OCI-LY3 (cell line): ENCODE measurements around the gene MTURN.

Experiments
- EZH2phosphoT487 ChIP-seq: fragments of 200-600 bp; shearing (Covaris generic); IDR thresholded peaks from 2 replicates; pipeline ENCODE4 v1.6.1; 2018; ENCODE audit warnings: antibody characterized with exemption, mixed run types, low read depth
- TF ChIP-seq, protein P1 (sequence below): fragments of 200-600, 300-600 bp; sonication (generic); IDR thresholded peaks from 2 replicates; pipeline ENCODE4 v1.5.1; 2014; ENCODE audit warnings: antibody characterized with exemption, low read length, low read depth

DNA sequence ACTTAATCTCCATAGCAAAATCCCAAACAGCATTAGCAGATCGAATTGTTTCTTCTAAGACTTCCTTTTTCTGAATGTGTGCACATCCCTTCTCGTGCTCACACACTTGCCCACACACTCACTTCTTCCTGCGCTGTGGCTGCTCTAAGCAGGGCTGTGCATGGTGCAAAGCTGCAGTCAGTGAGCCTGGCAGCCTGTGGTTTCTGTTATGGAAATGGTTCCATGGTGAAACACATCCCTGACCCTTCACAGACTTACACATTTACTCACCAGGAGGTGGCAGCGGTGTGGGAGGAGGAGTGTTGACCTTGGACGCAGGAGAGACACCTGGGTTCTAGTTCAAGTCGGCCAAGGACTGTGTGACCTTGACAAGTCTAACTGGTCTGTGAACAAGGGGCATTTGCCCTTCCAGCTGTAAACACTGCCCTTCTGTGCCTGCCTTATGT is 24.9 kb downstream of the MTURN start:
- TF ChIP-seq, protein P1, sequence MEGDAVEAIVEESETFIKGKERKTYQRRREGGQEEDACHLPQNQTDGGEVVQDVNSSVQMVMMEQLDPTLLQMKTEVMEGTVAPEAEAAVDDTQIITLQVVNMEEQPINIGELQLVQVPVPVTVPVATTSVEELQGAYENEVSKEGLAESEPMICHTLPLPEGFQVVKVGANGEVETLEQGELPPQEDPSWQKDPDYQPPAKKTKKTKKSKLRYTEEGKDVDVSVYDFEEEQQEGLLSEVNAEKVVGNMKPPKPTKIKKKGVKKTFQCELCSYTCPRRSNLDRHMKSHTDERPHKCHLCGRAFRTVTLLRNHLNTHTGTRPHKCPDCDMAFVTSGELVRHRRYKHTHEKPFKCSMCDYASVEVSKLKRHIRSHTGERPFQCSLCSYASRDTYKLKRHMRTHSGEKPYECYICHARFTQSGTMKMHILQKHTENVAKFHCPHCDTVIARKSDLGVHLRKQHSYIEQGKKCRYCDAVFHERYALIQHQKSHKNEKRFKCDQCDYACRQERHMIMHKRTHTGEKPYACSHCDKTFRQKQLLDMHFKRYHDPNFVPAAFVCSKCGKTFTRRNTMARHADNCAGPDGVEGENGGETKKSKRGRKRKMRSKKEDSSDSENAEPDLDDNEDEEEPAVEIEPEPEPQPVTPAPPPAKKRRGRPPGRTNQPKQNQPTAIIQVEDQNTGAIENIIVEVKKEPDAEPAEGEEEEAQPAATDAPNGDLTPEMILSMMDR = peak; percentile 39
- TF ChIP-seq EZH2phosphoT487 = no peak
